Activated CD8-positive, alpha-beta memory T cell treated with anti-CD3 and anti-CD28 coated beads, Interleukin-2, amount 10 ng/mL, durations not matched to agents 7 days and 5 days (primary cell): ENCODE data around the gene NRAS. TPM values are rescaled to one million over a fixed set of nuclear protein-coding genes. Genes with fewer than 3 reads are reported as not detected.

Source experiments
- ATAC-seq: fragments of 150-1000 bp; cut with Tn5 transposase; one replicate; pipeline ENCODE4 v1.10.0; 2021; ENCODE audit warnings: moderate library complexity
- CTCF ChIA-PET: fragments of 350-600 bp; sonication (Branson Sonifier 250); formaldehyde crosslinking; loops from one replicate; lab custom pipeline; 2021; ENCODE audit warnings: antibody characterized with exemption; lab: Charles Lee
- DNase-seq: peaks from one replicate; pipeline ENCODE4 v3.0.0-alpha.2; 2020
- H3K27ac Mint-ChIP-seq: one replicate; pipeline ENCODE4 v1.8.0; 2021; ENCODE audit warnings: mild to moderate bottlenecking, mixed read lengths
- H3K27me3 Mint-ChIP-seq: one replicate; pipeline ENCODE4 v1.8.0; 2021; ENCODE audit warnings: mixed read lengths
- H3K36me3 Mint-ChIP-seq: one replicate; pipeline ENCODE4 v1.8.0; 2021; ENCODE audit warnings: mild to moderate bottlenecking, mixed read lengths
- H3K4me1 Mint-ChIP-seq: one replicate; pipeline ENCODE4 v1.8.0; 2021; ENCODE audit warnings: mixed read lengths
- H3K4me3 Mint-ChIP-seq: one replicate; pipeline ENCODE4 v1.8.0; 2021; ENCODE audit warnings: mild to moderate bottlenecking, moderate library complexity, mixed read lengths
- H3K9me3 Mint-ChIP-seq: one replicate; pipeline ENCODE4 v1.8.0; 2022; ENCODE audit warnings: low read depth, mixed read lengths
- total RNA-seq, 2 experiments: library from RNA; stranded (reverse); gene quantifications; one replicate each; pipeline ENCODE4 v1.2.3, GENCODE V29; 2021

The NRAS gene
- total RNA-seq, 2 experiments from 2014 or later = 39.7 to 58.7 TPM

DNA sequence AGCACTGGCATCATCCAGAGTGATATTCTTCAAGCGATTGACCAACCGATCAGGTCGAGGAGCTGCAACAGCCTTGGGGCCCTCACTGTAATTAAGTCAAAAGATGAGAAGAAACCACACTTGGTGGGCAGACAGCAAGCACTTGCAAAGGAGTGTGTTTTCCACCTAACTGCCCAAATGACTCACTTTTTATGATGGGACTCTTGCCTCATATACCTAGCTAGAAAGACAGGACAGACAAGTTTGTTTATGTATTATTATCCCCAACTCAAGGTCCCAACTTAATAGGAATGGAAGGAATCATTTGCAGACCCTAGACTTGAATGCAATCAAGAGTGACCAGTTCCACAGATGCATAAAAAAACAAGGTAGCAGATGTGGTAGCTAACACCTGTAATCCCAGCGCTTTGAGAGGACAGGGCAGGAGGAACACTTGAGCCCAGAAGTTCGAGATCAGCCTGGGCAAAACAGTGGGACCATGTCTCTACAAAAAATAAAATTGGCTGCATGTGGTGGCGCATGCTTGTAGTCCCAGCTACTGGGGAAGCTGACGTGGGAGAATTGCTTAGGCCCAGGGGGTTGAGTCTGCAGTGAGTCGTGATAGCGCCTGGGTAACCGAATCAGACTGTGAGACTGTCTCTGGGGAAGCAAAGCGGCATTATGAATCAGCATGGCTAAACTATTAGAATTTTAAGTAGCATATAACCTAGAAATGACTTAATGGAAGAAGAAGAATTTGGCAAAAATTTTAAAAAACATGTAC is 2.3 kb upstream of the NRAS start:
- H3K9me3 Mint-ChIP-seq = no peaks in the 10 kb centered on the region
- H3K27ac Mint-ChIP-seq = no peak overlapping the region
- ATAC-seq = no peak
- H3K27me3 Mint-ChIP-seq = no peaks in the 10 kb centered on the region
- CTCF ChIA-PET = no interaction called here
- no peak overlapping the region for H3K4me3 Mint-ChIP-seq
- H3K4me1 Mint-ChIP-seq = peaks cover 22% of the 10 kb centered on the region
- no peak for DNase-seq
- peaks cover 66% of the 10 kb centered on the region for H3K36me3 Mint-ChIP-seq

DNA sequence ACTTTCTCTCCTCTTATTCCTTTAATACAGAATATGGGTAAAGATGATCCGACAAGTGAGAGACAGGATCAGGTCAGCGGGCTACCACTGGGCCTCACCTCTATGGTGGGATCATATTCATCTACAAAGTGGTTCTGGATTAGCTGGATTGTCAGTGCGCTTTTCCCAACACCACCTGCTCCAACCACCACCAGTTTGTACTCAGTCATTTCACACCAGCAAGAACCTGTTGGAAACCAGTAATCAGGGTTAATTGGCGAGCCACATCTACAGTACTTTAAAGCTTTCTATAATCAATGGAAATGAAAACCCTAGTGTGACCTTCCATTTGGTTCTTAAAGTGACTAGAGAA is 643 bp downstream of the NRAS start:
- H3K27ac Mint-ChIP-seq = peak overlapping the region; percentile 96
- peaks cover 60% of the 10 kb centered on the region for H3K36me3 Mint-ChIP-seq
- CTCF ChIA-PET = interaction anchor here (1.2 to 2.0 kb wide), 5 partner anchors 10 to 369 kb away, joined by 3 to 8 read pairs (median 5); partner anchors contain the start of genes CSDE1 and DENND2C
- peak overlapping the region; percentile 98 for H3K4me3 Mint-ChIP-seq
- no peaks in the 10 kb centered on the region for H3K9me3 Mint-ChIP-seq
- DNase-seq (no peak), ATAC-seq (no peak)
- peaks cover 17% of the 10 kb centered on the region for H3K4me1 Mint-ChIP-seq
- no peaks in the 10 kb centered on the region for H3K27me3 Mint-ChIP-seq

GRCh38 chr1:114712977-114713376 is 3.6 kb downstream of the NRAS start:
- no peak overlapping the region for H3K27ac Mint-ChIP-seq
- H3K27me3 Mint-ChIP-seq = no peaks in the 10 kb centered on the region
- peaks cover 56% of the 10 kb centered on the region for H3K36me3 Mint-ChIP-seq
- no peak for ATAC-seq
- no peak for DNase-seq
- peaks cover 17% of the 10 kb centered on the region for H3K4me1 Mint-ChIP-seq
- H3K4me3 Mint-ChIP-seq = no peak overlapping the region
- CTCF ChIA-PET = interaction anchor here (1.0 kb wide), 1 partner anchor 42 kb away, joined by 3 read pairs; no protein-coding TSS in a partner anchor
- no peaks in the 10 kb centered on the region for H3K9me3 Mint-ChIP-seq

GRCh38 chr1:114710360-114710759 is 6.2 kb downstream of the NRAS start:
- Mint-ChIP-seq H3K9me3 (no peaks in the 10 kb centered on the region), H3K36me3 (peaks cover 55% of the 10 kb centered on the region)

DNA sequence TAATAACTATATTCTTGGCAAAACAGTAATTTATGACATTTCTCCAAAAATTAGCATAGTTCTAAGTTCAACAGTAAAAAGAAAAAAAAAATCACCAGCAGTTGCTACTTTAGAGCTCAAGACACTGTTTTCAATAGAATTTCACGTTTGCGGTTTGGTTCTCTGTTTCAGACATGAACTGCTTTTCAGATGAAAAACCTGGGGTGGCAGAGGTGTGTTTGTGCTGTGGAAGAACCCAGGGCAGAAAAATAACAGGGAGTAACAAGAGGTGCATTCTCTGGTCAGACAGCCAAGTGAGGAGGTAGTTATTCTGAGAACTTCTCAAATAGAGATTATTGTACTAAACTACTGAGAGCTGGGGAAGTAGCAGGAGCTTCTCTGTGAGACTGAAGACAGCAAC is 9.0 kb downstream of the NRAS start:
- H3K36me3 Mint-ChIP-seq = peaks cover 47% of the 10 kb centered on the region
- no peak for ATAC-seq

More at GRCh38 chr1:114710360-114710759, 6.2 kb downstream of the NRAS start:
- Mint-ChIP-seq H3K4me1 (peaks cover 8% of the 10 kb centered on the region), H3K27ac (no peak overlapping the region), H3K27me3 (no peaks in the 10 kb centered on the region), H3K4me3 (no peak overlapping the region)
- no peak for DNase-seq
- CTCF ChIA-PET = no interaction called here
- ATAC-seq = no peak

GRCh38 chr1:114703242-114703641 is 13.3 kb downstream of the NRAS start:
- DNase-seq (no peak), ATAC-seq (no peak)
- CTCF ChIA-PET = no interaction called here
- no peaks in the 10 kb centered on the region for H3K9me3 Mint-ChIP-seq
- H3K4me1 Mint-ChIP-seq = no peaks in the 10 kb centered on the region
- peaks cover 6% of the 10 kb centered on the region for H3K27me3 Mint-ChIP-seq
- no peak overlapping the region for H3K4me3 Mint-ChIP-seq
- no peak overlapping the region for H3K27ac Mint-ChIP-seq
- H3K36me3 Mint-ChIP-seq = peaks cover 17% of the 10 kb centered on the region

More for the DNA sequence above, 9.0 kb downstream of the NRAS start:
- H3K4me1 Mint-ChIP-seq = no peaks in the 10 kb centered on the region
- no peak for DNase-seq
- H3K4me3 Mint-ChIP-seq = no peak overlapping the region
- CTCF ChIA-PET = interaction anchor here (0.6 kb wide), 1 partner anchor 332 kb away, joined by 4 read pairs; no protein-coding TSS in a partner anchor
- no peaks in the 10 kb centered on the region for H3K27me3 Mint-ChIP-seq
- H3K27ac Mint-ChIP-seq = no peak overlapping the region
- no peaks in the 10 kb centered on the region for H3K9me3 Mint-ChIP-seq

DNA sequence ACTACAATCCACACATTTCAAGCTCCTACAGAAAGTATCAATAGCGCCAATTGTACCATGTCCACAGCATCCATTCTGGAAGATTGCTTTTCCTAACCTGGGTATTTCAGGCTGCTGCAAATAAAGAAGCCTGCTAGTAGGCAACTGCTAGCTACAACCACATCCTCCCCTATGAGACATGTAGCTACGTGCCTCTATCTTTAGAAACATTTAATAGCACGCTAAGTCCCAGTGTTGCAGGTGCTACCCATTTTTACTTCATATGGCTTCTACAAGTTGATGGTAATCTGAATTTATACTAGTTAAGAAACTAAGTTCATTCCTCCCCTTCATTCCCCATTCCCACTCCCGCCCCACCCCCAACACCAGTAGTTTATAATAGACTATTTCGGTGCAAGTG is 13.8 kb downstream of the NRAS start:
- Mint-ChIP-seq H3K27ac (no peak overlapping the region), H3K9me3 (no peaks in the 10 kb centered on the region), H3K27me3 (peaks cover 6% of the 10 kb centered on the region), H3K36me3 (peaks cover 15% of the 10 kb centered on the region), H3K4me3 (no peak overlapping the region), H3K4me1 (no peaks in the 10 kb centered on the region)
- CTCF ChIA-PET = interaction anchor here (0.7 kb wide), 1 partner anchor 13 kb away, joined by 3 read pairs; no protein-coding TSS in a partner anchor
- DNase-seq = no peak
- no peak for ATAC-seq

DNA sequence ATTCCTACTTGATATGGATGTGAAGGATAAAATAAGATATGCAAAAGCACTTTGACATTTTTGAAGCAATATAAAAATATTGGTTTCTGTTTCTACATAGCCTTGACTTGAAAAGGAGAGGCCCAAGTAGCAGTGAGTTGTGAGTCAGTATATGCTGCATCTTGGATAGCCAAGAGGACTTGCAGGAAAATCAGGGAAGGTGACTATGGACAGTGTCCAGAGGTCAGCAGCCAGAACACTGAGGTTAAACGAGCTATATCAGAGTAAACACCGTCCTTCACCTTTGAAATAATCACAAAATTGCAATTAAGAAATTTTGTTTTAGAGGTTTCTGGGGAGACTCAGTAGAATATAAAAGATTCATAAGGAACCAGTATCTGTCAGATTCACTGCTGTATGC is 14.6 kb downstream of the NRAS start:
- CTCF ChIA-PET = interaction anchor here (0.7 kb wide), 1 partner anchor 12 kb away, joined by 3 read pairs; no protein-coding TSS in a partner anchor
- Mint-ChIP-seq H3K4me3 (no peak overlapping the region), H3K27me3 (peaks cover 8% of the 10 kb centered on the region), H3K27ac (no peak overlapping the region), H3K36me3 (peaks cover 7% of the 10 kb centered on the region), H3K9me3 (no peaks in the 10 kb centered on the region), H3K4me1 (no peaks in the 10 kb centered on the region)
- ATAC-seq (no peak), DNase-seq (no peak)

GRCh38 chr1:114700036-114700600 is 16.5 kb downstream of the NRAS start:
- no peak for ATAC-seq
- Mint-ChIP-seq H3K9me3 (no peaks in the 10 kb centered on the region), H3K27ac (no peak overlapping the region), H3K4me3 (no peak overlapping the region), H3K27me3 (peaks cover 13% of the 10 kb centered on the region), H3K36me3 (peaks cover 1% of the 10 kb centered on the region), H3K4me1 (no peaks in the 10 kb centered on the region)
- CTCF ChIA-PET = no interaction called here
- no peak for DNase-seq

GRCh38 chr1:114696810-114697209 is 19.8 kb downstream of the NRAS start:
- no peak overlapping the region for H3K27ac Mint-ChIP-seq
- peaks cover 14% of the 10 kb centered on the region for H3K27me3 Mint-ChIP-seq
- H3K36me3 Mint-ChIP-seq = no peaks in the 10 kb centered on the region
- no peaks in the 10 kb centered on the region for H3K4me1 Mint-ChIP-seq
- H3K9me3 Mint-ChIP-seq = no peaks in the 10 kb centered on the region
- DNase-seq = no peak
- no peak for ATAC-seq
- no peak overlapping the region for H3K4me3 Mint-ChIP-seq
- CTCF ChIA-PET = no interaction called here

DNA sequence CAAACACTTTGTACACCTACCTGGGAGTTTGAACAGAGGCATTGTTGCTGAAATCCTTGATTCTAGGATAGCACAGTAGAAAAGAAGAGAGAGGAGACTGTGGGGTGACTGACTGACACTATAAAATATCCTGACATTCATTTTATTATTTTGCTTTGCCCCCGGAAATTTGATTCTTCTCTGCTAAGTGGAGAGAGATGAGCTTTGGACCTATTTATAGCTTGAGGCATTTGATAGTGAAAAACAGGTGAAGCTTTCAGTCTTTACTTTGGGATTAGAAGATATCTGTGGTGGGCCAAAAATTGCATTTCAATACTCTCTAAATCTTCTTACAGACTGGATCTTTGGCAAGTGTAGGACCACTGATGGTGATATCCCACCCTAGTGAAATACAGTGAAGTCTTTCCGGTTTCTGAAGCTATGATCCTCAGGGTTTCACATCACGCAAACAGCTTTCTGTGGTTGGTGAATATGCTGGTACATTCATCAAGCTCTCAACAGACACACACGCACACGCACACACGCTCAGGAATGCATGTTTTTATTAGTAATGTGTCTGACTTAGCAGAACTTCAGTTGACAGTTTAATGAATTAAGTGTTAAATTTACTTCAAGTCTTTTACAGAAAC is 21.0 kb downstream of the NRAS start, which contains the start of gene AMPD1:
Gene AMPD1 (minus strand): TSS at position 117 of the 629 bp plus-strand sequence. CDS start 75 bp downstream, at position 42.
- ATAC-seq (no peak), DNase-seq (no peak)
- Mint-ChIP-seq H3K27ac (no peak within 1 kb of the TSS), H3K27me3 (peaks cover 14% of the 10 kb centered on the region), H3K4me1 (no peaks in the 10 kb centered on the region), H3K9me3 (no peaks in the 10 kb centered on the region), H3K36me3 (no peaks in the 10 kb centered on the region), H3K4me3 (no peak within 1 kb of the TSS)
- CTCF ChIA-PET = interaction anchor here (1.1 kb wide), 1 partner anchor 348 kb away, joined by 4 read pairs; no protein-coding TSS in a partner anchor

DNA sequence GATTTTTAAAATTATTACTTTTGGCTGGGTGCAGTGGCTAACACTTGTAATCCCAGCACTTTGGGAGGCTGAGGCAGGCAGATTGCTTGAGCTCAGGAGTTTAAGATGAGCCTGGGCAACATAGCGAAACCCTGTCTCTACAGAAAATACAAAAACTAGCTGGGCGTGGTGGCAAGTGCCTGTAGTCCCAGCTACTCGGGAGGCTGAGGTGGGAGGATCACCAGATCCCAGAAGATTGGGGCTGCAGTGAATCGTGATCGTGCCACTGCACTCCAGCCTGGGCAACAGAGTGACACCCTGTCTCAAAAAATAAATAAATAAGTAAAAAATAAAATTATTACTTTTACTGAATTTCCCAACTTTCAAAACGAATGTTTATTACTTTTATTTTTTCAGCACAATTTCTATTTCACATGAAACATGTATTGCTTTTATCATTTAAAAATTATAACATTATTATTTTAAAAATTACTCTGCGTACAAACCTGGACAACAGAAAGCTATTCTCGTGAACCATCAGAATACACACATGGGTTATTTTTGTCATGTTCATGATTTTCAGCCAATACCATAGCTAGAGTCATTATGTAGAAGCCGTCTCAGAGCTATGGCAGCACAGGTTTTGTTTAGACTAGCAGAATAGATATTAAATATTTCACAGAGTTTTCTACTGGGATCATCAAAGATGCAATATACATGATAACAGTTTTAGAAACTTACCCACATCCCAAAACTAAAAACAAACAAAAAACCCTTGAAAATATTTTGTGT is 21.8 kb downstream of the NRAS start:
- DNase-seq (no peak), ATAC-seq (no peak)
- Mint-ChIP-seq H3K9me3 (no peaks in the 10 kb centered on the region), H3K4me1 (no peaks in the 10 kb centered on the region), H3K27ac (no peak overlapping the region), H3K27me3 (peaks cover 14% of the 10 kb centered on the region), H3K36me3 (no peaks in the 10 kb centered on the region), H3K4me3 (no peak overlapping the region)
- CTCF ChIA-PET = interaction anchor here (1.1 kb wide), 1 partner anchor 347 kb away, joined by 4 read pairs; no protein-coding TSS in a partner anchor

GRCh38 chr1:114692947-114693346 is 23.6 kb downstream of the NRAS start:
- no peak for ATAC-seq
- no peak for DNase-seq
- Mint-ChIP-seq H3K4me3 (no peak overlapping the region), H3K9me3 (no peaks in the 10 kb centered on the region), H3K4me1 (no peaks in the 10 kb centered on the region), H3K27ac (no peak overlapping the region), H3K27me3 (peaks cover 20% of the 10 kb centered on the region), H3K36me3 (no peaks in the 10 kb centered on the region)
- CTCF ChIA-PET = no interaction called here
